ENCODE results near the gene CDC14A. TPM values are rescaled to one million over a fixed set of nuclear protein-coding genes. Genes with fewer than 3 reads are reported as not detected.

CDC14A gene
- total RNA-seq, 4 donors from 2014 or later: 12.1 to 20.6 (median 16.8) TPM

DNA sequence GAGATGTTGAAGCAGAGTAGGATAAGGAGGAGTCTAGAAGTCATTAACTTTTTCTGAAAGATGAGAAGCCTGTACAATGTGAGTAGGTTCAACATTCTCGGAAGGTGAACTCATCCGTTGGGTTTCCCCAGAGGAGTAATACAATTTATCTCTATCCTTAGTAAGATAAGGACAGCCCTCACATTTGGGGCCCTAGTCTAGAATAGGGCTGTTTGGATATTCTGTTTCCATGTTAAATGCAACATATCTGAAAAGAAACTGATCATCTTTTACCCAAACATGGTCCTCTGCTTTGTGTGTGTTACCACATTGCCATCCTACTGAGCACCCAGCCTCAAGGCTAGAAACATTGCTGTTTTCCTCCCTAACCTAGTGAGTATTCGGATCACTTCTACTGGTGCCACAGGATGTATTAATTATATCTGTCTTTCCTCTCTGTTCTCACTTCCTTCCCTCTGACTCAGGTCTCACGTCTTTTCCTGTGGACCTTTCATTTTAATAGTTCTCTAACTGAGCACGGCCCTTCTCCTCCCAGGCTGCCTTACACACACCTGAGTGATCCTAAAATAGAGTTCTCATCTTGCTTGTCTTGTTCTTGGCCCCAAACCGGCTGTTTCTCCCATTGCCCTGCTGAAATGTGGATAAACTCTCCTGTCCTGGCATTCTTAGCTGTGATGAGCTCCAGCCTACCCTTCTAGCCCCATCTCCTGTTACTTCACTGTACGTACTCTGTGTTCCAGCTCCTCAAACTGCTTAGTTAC is 91.7 kb downstream of the CDC14A start:
- TF ChIP-seq, protein P1, sequence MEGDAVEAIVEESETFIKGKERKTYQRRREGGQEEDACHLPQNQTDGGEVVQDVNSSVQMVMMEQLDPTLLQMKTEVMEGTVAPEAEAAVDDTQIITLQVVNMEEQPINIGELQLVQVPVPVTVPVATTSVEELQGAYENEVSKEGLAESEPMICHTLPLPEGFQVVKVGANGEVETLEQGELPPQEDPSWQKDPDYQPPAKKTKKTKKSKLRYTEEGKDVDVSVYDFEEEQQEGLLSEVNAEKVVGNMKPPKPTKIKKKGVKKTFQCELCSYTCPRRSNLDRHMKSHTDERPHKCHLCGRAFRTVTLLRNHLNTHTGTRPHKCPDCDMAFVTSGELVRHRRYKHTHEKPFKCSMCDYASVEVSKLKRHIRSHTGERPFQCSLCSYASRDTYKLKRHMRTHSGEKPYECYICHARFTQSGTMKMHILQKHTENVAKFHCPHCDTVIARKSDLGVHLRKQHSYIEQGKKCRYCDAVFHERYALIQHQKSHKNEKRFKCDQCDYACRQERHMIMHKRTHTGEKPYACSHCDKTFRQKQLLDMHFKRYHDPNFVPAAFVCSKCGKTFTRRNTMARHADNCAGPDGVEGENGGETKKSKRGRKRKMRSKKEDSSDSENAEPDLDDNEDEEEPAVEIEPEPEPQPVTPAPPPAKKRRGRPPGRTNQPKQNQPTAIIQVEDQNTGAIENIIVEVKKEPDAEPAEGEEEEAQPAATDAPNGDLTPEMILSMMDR (IDR thresholded peaks at IDR 0.05; ENCODE audit: low read depth): no peak

DNA sequence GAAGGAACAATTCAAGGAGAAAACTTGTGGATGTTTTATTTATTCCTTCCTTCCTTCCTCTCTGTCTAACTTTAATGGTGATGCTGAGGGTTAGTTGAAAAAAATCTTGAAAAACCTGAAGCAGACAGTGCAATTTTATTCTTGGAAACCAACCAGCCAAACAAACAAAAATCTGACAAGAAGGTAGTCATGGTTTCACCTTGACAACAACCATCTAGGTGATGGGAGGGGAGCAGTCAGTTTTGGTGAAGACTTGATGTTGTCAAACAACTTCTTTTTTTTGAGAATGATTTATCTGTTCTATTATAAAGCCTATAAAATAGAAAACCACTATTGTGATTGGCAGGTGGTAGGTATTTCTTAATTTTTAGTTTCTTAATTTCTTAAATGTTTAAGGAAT is 93.3 kb downstream of the CDC14A start:
- TF ChIP-seq, protein P1 (IDR thresholded peaks at IDR 0.05; ENCODE audit: low read depth): no peak

DNA sequence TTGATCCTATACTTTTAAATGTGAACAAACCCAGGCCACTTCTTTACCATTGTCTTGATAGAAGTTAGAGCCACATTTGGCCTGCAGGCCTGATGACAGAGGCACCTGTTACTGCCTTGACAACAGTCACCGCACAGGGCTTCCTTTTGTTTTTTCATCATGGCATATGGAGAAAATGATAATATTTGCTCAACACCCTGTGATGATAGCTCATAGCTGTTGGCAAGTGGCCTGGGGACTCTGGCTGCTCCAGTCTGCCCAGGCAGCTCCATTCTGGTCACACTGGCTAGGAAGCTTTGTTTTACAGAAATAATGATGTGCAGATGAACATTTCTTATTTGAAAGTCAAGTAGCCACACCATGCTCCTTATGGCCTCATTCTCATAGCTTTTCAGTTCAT is 96.1 kb downstream of the CDC14A start:
- TF ChIP-seq, protein P1 (IDR thresholded peaks at IDR 0.05; ENCODE audit: low read depth): no peak

DNA sequence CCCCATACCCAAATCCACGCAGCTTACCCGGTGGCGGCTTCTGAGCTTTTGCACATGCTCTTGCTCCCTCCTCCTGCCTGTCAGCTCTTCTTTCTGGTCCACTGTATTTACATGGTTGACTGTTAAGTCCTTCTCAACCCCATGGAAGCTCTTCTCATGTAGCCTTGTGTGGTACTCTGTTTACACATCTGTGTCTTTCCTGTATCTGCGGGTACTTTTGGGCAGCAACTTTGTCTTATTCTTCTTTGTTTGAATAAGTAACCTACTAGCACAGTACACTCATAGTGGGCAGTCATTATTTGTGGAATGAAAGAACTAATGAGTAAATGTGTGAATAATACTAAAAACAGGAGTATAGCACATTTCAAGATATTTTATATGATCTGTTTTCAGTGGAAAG is 97.2 kb downstream of the CDC14A start:
- TF ChIP-seq, protein P1 (IDR thresholded peaks at IDR 0.05; ENCODE audit: low read depth): no peak

DNA sequence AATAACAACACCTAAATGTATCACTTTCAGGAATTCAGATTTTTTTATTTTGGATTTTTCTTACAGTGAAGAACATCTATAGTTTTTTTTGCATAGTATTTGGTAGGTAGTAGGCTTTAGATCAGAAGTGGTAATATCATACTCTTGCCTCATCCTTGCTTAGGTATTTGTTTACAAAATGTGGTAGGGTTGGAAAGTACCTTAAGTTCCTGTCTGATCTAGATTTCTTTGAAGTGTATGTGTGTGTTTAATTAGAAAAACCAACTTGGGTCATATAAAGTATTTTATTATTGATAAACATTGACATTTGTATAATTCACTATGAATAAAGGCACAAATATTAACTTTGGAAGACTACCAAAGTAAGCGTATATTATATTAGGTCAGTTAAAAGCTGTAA is 100.3 kb downstream of the CDC14A start:
- TF ChIP-seq, protein P1 (IDR thresholded peaks at IDR 0.05; ENCODE audit: low read depth): no peak

DNA sequence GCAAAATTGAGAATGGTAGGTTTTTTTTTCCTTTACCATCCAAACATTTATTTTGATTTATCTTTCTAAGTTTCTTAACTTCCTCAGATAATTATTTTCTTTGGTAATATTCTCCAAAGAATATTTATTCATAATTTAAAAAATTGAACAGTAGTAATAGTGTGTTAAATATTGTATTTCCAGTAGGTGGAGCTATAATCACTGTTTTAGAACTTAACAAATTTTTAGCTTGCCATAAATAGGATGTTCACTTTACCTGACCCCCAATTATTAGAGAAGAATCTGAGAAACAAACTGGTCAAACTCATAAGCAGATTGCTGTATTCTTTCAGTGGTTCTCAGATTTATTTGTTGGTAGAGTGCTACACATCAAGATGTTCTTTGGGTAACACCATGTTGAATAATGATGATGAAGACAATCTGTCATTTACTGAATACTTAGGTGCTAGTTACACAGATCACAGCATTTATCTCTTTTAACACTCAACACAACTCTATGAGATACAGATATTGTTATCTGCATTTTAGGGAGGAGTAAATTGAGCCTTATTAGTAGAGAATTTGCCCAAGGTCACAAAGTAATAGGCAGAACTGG is 103.3 kb downstream of the CDC14A start:
- TF ChIP-seq, protein P1 (IDR thresholded peaks at IDR 0.05; ENCODE audit: low read depth): no peak

DNA sequence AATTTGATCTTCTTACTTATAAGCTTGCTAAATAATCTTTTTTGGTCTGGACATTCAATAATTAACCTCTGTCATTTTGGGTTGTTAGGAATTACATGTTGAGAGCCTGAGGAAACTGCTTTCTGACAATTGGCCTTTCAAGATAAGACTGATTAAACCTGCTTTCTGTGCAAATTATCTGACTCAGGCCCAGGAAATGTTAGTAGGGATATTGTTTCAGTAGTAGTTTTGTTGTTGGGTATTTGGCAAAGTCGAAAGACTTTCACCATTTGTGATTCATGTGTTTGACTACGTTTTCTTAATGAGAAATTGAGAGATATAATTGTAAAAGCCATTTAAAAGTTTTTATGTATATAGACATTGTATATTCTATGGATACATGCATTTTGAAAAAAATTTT is 104.6 kb downstream of the CDC14A start:
- TF ChIP-seq, protein P1 (IDR thresholded peaks at IDR 0.05; ENCODE audit: low read depth): no peak
